ENCODE measurements around the gene NR2F1. TPM values are rescaled to one million over a fixed set of nuclear protein-coding genes. Genes with fewer than 3 reads are reported as not detected.

Gene NR2F1
- total RNA-seq, 4 donors from 2014 or later: 1.9 to 26.3 (median 3.7) TPM

DNA sequence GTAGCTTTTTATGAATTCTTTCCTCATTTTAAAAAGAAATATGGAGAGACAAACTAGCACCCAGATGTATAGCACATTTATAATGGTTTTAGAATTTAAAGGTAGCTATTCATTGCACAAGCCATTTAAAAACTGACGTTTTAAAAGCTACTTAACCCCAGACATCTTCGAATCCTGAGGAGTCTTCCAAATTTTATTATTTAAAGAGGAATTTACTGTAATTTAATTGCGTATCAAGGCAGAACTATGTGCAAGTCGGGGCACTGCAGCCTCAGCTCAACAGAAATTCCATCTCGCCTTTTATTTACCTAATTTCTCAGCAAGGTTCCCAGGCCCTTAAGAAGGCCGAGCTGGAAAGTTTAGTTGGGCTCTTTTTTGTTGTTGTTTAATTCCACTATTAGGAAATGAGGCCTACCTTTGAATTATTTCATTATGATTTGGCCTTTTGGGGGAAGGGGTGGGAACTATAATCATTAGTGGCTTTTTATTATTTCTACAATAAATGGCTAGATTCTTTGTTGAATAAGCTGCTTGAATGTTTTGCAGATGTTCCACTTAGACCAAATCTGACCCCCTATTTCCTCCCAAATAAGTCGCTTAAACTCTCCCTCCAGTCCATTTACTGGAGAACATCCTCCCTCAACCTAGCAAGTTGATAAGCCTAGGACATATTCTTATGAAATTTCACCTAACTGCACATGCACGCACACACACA lies 20.2 kb downstream of the NR2F1 start:
- Histone ChIP-seq H3K9me3 (no peaks in the 10 kb centered on the region), H3K36me3 (no peaks in the 10 kb centered on the region), H3K27ac (peak overlapping the region in 3 of 4 donors; percentile 46 to 77 (median 74)), H3K27me3 (peaks cover 4 to 100% (median 19%) of the 10 kb centered on the region in 4 donors), H3K4me3 (peak overlapping the region in 1 of 4 donors; percentile 64), H3K4me1 (peaks cover 6 to 37% (median 8%) of the 10 kb centered on the region in 3 donors)
- 66 to 70% methylated on average over 8 of the region's 8 CpGs for WGBS, 2 donors
- TF ChIP-seq POLR2A (IDR thresholded peaks at IDR 0.05): no peak
- no peak for TF ChIP-seq CTCF (IDR thresholded peaks at IDR 0.05)
- DNase-seq: no peak
- intact Hi-C loops (cut with DNase I): loop anchor here (10.0 kb wide), 1 partner anchor 192 kb away; no protein-coding TSS in a partner anchor

DNA sequence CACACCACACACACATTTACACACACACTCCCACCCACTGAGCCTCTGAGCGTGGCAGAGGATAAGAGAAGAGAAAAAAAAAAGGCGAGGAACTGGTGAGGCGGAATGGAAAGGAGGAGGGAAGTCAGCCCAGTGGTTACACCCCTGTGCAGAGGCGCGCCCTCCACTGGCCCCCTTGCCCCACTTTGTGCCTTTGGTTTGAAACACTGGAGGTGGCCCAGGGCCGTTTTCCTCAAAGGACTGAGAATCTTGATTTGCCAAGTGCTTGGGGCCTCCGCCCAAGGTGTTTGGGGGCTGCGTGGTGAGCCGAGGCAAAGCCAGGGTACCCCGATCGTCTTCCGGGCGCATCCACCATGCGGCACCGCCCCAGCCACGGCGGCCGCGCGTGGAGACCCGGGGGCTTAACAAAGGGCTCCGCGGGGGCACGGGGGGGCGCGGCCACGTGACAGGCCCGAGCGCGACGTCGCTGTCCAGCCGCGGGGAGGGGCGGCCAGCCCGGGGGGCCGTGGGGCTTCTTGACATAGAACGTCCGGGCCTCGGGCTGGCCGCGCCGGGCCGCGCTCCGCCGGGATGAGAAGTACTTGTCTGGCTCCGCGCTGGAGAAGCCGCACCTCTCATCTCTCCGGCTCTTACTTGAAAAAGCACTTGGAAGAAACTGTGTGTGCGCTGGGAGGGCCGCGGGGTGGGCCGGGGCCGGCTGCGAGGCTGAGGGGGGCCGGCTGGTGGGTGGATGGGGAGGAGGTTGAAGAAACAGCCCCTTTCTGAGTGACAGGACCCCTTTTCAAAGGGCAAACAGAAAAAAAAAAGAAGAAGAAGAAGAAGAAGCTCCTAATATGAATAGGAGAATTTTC lies 21.0 kb downstream of the NR2F1 start:
- TF ChIP-seq POLR2A (IDR thresholded peaks at IDR 0.05): no peak
- TF ChIP-seq CTCF (IDR thresholded peaks at IDR 0.05): no peak
- H3K9me3 ChIP-seq: no peaks in the 10 kb centered on the region
- intact Hi-C loops (cut with DNase I): loop anchor here (10.0 kb wide), 1 partner anchor 191 kb away; no protein-coding TSS in a partner anchor
- peaks cover 6 to 33% (median 8%) of the 10 kb centered on the region in 3 donors for H3K4me1 ChIP-seq
- peaks cover 4 to 100% (median 20%) of the 10 kb centered on the region in 4 donors for H3K27me3 ChIP-seq
- no peaks in the 10 kb centered on the region for H3K36me3 ChIP-seq
- 23 to 27% methylated on average over 10 to 12 of the region's 58 CpGs for whole genome bisulfite sequencing, 2 donors
- peak overlapping the region; percentile 9 to 64 (median 32) for H3K4me3 ChIP-seq
- H3K27ac ChIP-seq: peak overlapping the region; percentile 6 to 76 (median 60)
- no peak for DNase-seq

DNA sequence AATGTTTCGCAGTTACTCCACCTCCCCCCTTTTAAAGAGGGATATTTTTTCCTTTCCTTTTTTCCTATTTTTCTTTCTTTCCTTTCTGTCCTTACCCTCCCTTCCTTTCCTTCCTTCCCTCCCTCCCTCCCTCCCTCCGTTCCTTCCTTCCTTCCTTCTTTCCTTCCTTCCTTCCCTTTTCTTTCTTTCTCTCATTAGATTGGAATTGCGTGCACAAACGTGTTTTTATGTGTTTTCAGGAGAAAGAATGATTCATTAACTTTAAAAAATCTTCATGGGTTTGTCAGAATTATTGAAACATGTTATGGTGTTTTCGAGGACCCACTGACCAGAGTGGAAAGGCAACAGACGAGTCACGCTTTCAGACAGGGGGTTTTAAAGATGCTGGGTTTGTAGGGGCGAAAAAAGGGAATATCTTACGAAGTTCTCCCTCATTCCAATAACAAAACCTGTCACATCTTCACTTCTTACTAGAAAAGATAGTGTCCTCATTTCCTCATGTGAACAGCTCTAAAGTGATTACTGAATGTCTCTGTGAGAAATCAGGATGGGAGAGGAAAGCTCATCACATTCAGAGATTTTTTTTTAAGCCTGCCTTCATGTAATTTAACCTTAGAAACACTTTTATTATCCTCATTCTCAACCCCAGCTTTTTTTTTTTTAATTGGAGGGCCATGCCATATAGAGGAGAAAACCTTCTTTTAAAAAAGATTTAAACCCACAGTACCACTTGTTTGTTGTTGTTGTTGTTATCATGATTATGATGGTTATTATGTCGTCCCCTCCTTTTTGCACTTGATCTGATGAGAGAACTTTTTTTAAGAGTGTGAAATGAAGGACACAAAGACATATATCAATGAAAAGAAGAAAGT lies 21.9 kb downstream of the NR2F1 start:
- H3K27ac ChIP-seq: peak overlapping the region in 2 of 4 donors; percentile 43 to 74
- intact Hi-C loops (cut with DNase I): loop anchor here (10.0 kb wide), 1 partner anchor 190 kb away; no protein-coding TSS in a partner anchor
- H3K9me3 ChIP-seq: no peaks in the 10 kb centered on the region
- 39 to 44% methylated on average over 9 to 10 of the region's 10 CpGs for WGBS, 2 donors
- no peaks in the 10 kb centered on the region for H3K36me3 ChIP-seq
- H3K4me3 ChIP-seq: peak overlapping the region in 2 of 4 donors; percentile 44 to 64
- DNase-seq: no peak
- no peak for TF ChIP-seq POLR2A (IDR thresholded peaks at IDR 0.05)
- TF ChIP-seq CTCF (IDR thresholded peaks at IDR 0.05): no peak
- peaks cover 4 to 100% (median 22%) of the 10 kb centered on the region in 4 donors for H3K27me3 ChIP-seq
- H3K4me1 ChIP-seq: peaks cover 6 to 24% (median 8%) of the 10 kb centered on the region in 3 donors

GRCh38 chr5:93606382-93606752 lies 23.3 kb downstream of the NR2F1 start:
- Histone ChIP-seq H3K9me3 (no peaks in the 10 kb centered on the region), H3K4me1 (peaks cover 6 to 23% (median 8%) of the 10 kb centered on the region in 3 donors), H3K4me3 (no peak overlapping the region), H3K27me3 (peaks cover 7 to 100% (median 27%) of the 10 kb centered on the region in 4 donors), H3K36me3 (no peaks in the 10 kb centered on the region), H3K27ac (no peak overlapping the region)
- TF ChIP-seq POLR2A (IDR thresholded peaks at IDR 0.05) (no peak), CTCF (IDR thresholded peaks at IDR 0.05) (no peak)
- intact Hi-C loops (cut with DNase I): loop anchor here (10.0 kb wide), 1 partner anchor 188 kb away; no protein-coding TSS in a partner anchor
- DNase-seq: no peak

All from esophagus squamous epithelium (tissue), 5 donors.